HG03280 (cell line): ENCODE measurements around the gene LHX8.
"Not testable (repeated sequence)": the region's sequence is repeated elsewhere in the genome, so short reads cannot be mapped to it uniquely, and the experiment has no call there.

Experiments used
- ATAC-seq: cut with Tn5 transposase; IDR thresholded peaks from one replicate; pipeline ENCODE4 v1.9.1; 2021; ENCODE audit warnings: mild to moderate bottlenecking, moderate library complexity; ENCODE audit not compliant: unreplicated experiment

Gene LHX8

GRCh38 chr1:75132812-75133619 lies 1.2 kb upstream of the LHX8 start:
- no peak for ATAC-seq

DNA sequence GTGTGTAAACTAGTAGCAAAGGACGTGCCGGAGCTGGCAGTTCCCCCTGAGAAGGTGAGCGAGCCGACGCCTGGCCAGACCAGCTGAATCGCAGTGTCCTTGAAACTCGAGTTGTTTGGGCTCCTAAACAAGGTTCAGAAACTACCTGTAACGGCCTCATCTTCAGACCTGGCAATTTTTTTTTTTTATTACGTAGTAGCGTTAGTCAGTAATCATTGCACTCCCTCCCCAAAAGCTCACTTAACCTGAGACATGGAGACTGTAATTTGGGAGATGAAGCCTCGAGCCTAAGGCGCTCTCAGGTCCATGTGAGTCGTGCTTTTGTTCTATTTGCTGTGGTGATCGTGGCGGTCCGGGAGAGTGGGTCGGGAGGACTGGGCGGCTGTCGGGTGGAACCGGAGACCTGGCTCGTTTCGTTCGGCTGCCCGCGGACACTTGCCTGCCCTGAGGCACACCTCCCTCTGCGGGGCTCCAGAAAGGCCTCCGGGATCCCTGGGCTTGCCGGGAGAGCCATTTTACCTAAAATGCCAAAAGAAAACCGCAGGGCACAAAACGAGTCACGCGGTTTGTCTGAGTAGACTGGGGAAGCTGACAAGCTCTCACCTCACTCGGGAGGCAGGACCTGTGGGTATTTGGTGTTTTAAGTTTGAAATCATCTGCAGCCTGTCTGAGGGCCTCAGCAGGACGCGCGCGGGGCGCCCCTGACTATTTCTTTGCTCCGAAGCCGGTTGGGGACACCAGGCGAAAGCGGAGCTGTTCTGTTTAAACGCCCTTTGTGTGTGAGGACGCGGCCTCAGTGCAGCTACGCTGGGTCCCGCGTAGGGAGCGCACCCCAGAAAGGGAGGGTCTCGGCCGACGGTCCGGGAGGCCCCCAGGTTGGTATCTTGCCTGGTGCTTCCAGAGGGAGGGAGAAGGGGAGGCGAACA lies 722 bp downstream of the LHX8 start:
- ATAC-seq: peak; percentile 51

DNA sequence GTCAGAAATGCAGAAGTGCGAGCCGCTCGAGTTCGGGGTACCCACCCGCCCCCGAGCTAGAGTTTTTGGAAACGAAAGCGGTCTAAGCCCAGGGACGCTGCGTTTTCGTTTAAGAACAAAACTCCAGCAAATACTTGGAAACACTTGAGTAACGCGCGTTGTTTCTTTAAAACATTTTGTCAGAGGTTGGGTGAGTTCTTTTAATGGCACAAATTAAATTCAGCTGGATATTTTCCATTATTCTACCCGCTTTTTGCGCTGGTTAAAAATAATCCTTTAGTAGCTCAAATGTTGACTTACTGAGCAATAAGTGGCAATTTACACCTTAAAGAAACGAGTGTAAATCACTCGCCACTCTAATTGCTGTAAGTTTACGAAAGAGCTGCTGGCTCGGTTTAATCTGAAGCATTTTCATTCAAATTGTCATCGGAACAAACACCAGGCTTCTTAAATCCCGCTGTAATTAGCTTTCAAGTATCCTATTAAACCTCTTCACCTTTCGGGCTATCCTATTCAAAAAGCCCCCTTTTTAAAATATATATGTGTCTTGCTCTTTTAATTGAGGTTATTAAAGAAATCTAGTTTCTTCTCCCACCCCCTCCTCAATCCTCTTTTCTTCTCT lies 1.5 kb downstream of the LHX8 start:
- ATAC-seq: peak; percentile 21

DNA sequence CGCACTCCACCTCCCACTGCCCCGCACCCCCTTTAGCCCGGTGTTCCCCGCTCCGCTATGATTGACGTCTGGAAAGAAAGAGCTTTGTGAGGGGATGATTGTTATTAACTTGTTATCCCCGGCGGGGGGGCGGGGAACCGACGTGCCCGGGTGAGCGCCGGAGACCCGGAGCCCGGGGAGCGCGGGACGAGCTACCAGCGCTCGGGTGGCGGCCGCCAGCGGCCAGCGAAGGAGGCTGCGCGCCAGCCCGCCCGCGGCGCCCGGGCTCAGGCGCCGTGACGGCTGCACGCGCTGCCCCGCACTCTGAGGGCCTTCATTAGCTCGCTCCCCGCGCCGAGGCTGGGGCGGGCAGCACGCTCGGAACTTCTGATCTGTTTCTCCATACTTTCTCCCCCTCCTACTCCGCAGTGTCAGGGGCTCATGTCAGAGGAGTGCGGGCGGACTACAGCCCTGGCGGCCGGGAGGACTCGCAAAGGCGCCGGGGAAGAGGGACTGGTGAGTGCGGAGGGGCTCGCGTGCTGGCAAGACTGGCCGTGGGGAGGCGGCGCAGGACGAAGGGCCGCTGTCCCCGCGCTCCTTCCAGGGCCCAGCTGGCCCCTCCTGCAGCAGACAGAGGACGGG lies 2.1 kb downstream of the LHX8 start:
- ATAC-seq: no peak

GRCh38 chr1:75136921-75137641 lies 2.9 kb downstream of the LHX8 start:
- no peak for ATAC-seq

GRCh38 chr1:75152092-75152491 lies 17.9 kb downstream of the LHX8 start:
- no peak for ATAC-seq

GRCh38 chr1:75159154-75159553 lies 25.0 kb downstream of the LHX8 start:
- ATAC-seq: no peak

DNA sequence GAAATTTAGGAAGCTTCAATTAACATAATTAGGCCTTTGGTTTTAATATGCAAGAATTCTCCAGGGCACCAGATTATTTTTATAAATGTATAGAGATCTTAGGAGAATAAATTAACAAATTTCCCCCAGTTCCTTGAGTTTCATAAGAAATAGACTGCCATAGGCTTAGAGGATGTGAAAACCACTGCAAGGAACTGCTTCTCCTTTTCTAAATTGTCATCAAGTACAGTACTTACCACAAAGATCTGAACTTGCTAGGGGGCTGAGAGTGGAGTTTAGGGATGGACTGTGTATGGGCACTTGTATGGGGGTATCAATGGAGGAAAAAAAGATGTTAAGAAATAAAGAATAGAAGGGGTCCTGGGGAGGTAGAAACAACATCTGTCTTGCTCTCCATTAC lies 31.1 kb downstream of the LHX8 start:
- peak; percentile 57 for ATAC-seq

- ATAC-seq: no peak
Observed at GRCh38 chr1:75166821-75167220, 32.6 kb downstream of the LHX8 start.

- no peak for ATAC-seq
Observed at GRCh38 chr1:75170011-75170410, 35.8 kb downstream of the LHX8 start.

- ATAC-seq: no peak
Observed at GRCh38 chr1:75170981-75171380, 36.8 kb downstream of the LHX8 start.

GRCh38 chr1:75171876-75172275 lies 37.7 kb downstream of the LHX8 start:
- ATAC-seq: no peak

DNA sequence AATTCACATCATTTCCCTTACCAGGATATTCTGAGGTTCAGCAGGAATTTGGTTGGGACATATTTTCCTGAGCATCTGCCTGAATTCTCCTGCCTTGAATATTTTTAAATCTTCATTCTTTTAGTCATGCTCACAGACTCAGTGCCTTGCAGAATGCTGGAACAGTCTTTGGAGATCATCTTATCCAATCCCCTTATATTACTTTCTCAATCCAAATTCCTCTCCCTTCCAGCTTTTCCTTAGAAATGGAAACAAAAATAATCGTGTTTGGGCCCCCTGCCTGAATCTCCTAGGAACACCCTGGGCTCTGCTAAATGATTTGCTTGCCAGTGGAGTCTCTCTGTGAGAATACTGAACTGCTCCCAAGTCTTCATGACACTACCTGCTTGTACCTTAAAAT lies 38.4 kb downstream of the LHX8 start:
- ATAC-seq: no peak

GRCh38 chr1:75174031-75174760 lies 40.0 kb downstream of the LHX8 start:
- ATAC-seq: no peak

DNA sequence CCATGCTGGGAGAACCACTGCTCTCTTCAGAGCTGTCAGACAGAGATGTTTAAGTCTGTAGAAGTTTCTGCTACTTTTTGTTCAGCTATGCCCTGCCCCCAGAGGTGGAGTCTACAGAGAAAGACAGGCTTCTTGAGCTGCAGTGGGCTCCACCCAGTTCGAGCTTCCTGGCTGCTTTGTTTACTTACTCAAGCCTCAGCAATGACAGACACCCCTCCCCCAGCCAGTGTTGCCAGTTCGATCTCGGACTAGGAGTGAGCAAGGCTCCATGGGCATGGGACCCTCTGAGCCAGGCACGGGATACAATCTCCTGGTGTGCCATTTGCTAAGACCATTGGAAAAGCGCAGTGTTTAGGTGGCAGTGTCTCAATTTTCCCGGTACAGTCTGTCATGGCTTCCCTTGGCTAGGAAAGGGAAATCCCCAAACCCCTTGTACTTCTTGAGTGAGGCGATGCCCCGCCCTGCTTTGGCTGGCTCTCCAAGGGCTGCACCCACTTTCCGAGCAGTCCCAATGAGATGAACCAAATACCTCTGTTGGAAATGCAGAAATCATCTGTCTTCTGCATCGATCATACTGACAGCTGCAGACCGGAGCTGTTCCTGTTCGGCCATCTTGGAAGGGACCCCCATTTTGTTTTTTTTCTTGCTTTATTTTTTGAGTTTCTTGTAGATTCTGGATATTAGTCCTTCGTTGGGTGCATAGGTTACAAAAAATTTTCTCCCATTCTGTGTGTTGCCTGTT lies 47.2 kb downstream of the LHX8 start:
- not testable (repeated sequence) for ATAC-seq

GRCh38 chr1:75188892-75189291 lies 54.7 kb downstream of the LHX8 start:
- ATAC-seq: no peak

DNA sequence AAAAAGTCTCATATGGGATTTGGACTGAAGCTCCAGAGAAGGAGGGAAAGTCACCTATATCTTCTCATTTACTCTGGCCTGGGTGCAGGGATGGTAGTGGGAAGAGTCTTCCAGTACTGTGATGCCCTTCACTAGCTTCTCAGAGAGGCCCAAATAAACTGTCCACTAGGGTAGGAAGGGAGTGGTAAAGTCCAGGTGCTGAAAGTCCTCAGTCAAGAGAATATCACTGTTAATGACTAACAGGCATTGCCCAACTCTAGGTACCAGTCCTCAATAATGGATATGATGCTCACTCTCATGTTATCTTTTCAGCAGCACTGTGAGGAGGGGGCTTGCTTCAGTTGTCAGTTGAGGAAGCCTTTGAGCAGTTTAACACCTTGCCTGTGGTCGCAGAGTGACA lies 64.0 kb downstream of the LHX8 start:
- no peak for ATAC-seq

DNA sequence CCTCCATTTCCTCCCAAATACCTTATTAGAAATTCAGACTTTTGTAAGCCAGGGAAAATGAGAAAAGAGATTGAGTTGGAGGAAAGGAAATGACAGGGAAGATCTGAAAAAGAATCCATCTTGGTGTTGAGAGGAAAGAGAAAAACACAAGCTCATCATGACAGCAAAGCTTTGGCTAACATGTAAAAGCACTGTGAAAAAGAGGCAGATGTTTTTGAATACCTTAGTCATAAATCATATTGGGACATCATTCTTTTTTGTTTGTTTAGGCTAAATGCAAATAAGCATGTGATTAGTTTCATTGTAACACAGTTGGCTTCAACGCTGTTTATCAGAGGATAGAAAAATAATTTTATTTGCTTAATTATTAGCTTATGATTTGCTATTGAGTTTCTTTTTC lies 64.6 kb downstream of the LHX8 start:
- ATAC-seq: no peak

DNA sequence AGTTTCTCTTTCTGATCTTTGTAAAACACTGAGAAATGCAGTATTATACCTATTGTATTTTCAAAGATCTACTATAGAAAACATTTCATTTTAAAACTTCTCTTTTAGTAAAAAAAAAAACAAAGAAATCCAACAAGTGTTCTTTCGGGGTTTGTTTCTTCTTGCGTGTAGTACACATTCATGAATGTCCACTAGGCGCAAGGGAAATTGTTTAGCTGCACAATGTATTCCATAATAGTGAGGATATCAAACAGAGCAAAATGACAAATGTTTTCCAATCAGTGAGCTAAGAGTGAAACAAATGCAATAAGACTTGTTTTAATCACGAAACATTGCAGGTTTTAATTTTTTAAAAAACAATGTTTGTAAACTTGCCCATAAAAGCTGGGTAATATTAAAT lies 68.6 kb downstream of the LHX8 start:
- ATAC-seq: no peak
